HepG2 (cell line): Measurements from ENCODE around the gene NOB1. TPM values are rescaled to one million over a fixed set of nuclear protein-coding genes. Genes with fewer than 3 reads are reported as not detected.

ENCODE experiments used
- ADNP ChIP-seq: sonication (generic); formaldehyde crosslinking; IDR thresholded peaks from 2 replicates; pipeline ENCODE4 v1.4.0; 2020; ENCODE audit warnings: missing genetic modification reagents
- AGO2 ChIP-seq: fragments of 200-400 bp; formaldehyde crosslinking; optimal IDR thresholded peaks from 2 replicates; pipeline ENCODE3; 2017; ENCODE audit warnings: mild to moderate bottlenecking, low read depth, low read length, moderate library complexity
- ATF2 ChIP-seq: sonication (generic); formaldehyde crosslinking; IDR thresholded peaks from 2 replicates; pipeline ENCODE4 v1.4.0; 2020; ENCODE audit warnings: missing genetic modification reagents
- CAMTA2 ChIP-seq: sonication (generic); formaldehyde crosslinking; IDR thresholded peaks from 2 replicates; pipeline ENCODE4 v1.4.0; 2020; ENCODE audit warnings: mild to moderate bottlenecking, missing genetic modification reagents, borderline replicate concordance
- FOXO1 ChIP-seq: sonication (generic); formaldehyde crosslinking; IDR thresholded peaks from 2 replicates; pipeline ENCODE4 v1.4.0; 2020; ENCODE audit warnings: missing genetic modification reagents
- GATAD2A ChIP-seq: IDR thresholded peaks from 2 replicates; pipeline ENCODE4 v1.6.1; 2016
- GPN1 ChIP-seq: sonication (generic); formaldehyde crosslinking; IDR thresholded peaks from 2 replicates; pipeline ENCODE4 v1.5.1; 2020; ENCODE audit warnings: missing genetic modification reagents, borderline replicate concordance
- IRX3 ChIP-seq: sonication (generic); formaldehyde crosslinking; IDR thresholded peaks from 2 replicates; pipeline ENCODE4 v1.8.1; 2023; ENCODE audit warnings: mild to moderate bottlenecking, low read depth, missing genetic modification reagents, borderline replicate concordance
- JUND ChIP-seq: sonication (generic); formaldehyde crosslinking; IDR thresholded peaks from 2 replicates; pipeline ENCODE4 v1.8.0; 2022; ENCODE audit warnings: mild to moderate bottlenecking, missing genetic modification reagents
- KDM2A ChIP-seq: sonication (generic); formaldehyde crosslinking; IDR thresholded peaks from 2 replicates; pipeline ENCODE4 v1.4.0; 2020; ENCODE audit warnings: low read depth, missing genetic modification reagents, borderline replicate concordance
- MED13 ChIP-seq: sonication (generic); formaldehyde crosslinking; IDR thresholded peaks from 2 replicates; pipeline ENCODE4 v1.5.0; 2020; ENCODE audit warnings: missing genetic modification reagents
- POGZ ChIP-seq: sonication (generic); formaldehyde crosslinking; IDR thresholded peaks from 2 replicates; pipeline ENCODE4 v1.4.0; 2020; ENCODE audit warnings: mild to moderate bottlenecking, missing genetic modification reagents
- RNF2 ChIP-seq: fragments of 450-650 bp; conservative IDR thresholded peaks from 2 replicates; pipeline ENCODE4 v1.6.1; 2016; ENCODE audit warnings: low read depth
- SAP130 ChIP-seq: IDR thresholded peaks from 2 replicates; pipeline ENCODE4 v1.6.1; 2016; ENCODE audit warnings: low read depth
- SP5 ChIP-seq: IDR thresholded peaks from 2 replicates; pipeline ENCODE4 v1.6.1; 2016; ENCODE audit warnings: low read depth, borderline replicate concordance
- ZFP1 ChIP-seq: IDR thresholded peaks from 2 replicates; pipeline ENCODE4 v1.6.1; 2016
- ZNF180 ChIP-seq: sonication (generic); formaldehyde crosslinking; IDR thresholded peaks from 2 replicates; pipeline ENCODE4 v1.4.0; 2020; ENCODE audit warnings: low read depth, missing genetic modification reagents, borderline replicate concordance
- ZNF609 ChIP-seq: sonication (generic); formaldehyde crosslinking; IDR thresholded peaks from 2 replicates; pipeline ENCODE4 v1.4.0; 2020; ENCODE audit warnings: mild to moderate bottlenecking, missing genetic modification reagents, borderline replicate concordance
- ZNF792 ChIP-seq: IDR thresholded peaks from 2 replicates; pipeline ENCODE4 v1.6.1; 2016
- ZNF850 ChIP-seq: sonication (generic); formaldehyde crosslinking; conservative IDR thresholded peaks from 2 replicates; pipeline ENCODE4 v1.9.0; 2021; ENCODE audit warnings: mild to moderate bottlenecking, missing genetic modification reagents
- polyA plus RNA-seq, 8 experiments: library from polyadenylated mRNA; depleted of rRNA in 3 of 8; stranded (reverse) in 7 of 8; unstranded in 1 of 8; fragments of >200 nt; fragmentation: Illumina TruSeq in 4 of 8; extraction: Trizol in 4 of 8; gene quantifications; 2 replicates each; pipeline versions ENCODE4 v1.2.1 to v1.2.3, GENCODE V29; 2011 to 2016; ENCODE audit warnings: low read depth in 4 of 8, missing spikeins in 1 of 8, mixed read lengths in 1 of 8; ENCODE audit not compliant: insufficient read depth in 1 of 8
- total RNA-seq, 5 experiments: library from RNA; depleted of rRNA; stranded (reverse); fragments of >200 nt; fragmentation: Illumina TruSeq; extraction: Trizol; gene quantifications; 2 replicates each; pipeline ENCODE4 v1.2.3, GENCODE V29; 2016; ENCODE audit warnings: low read depth in 1 of 5
- TF ChIP-seq, protein P1 (sequence below): sonication (generic); formaldehyde crosslinking; IDR thresholded peaks from 2 replicates; pipeline ENCODE4 v1.4.0; 2020; ENCODE audit warnings: missing genetic modification reagents

The NOB1 gene
- total and polyA plus RNA-seq, 2 of the 13 experiments (the other 11 are each of a cell fraction or from before 2014, with no cell fraction given) = 47.1 to 162 TPM

DNA sequence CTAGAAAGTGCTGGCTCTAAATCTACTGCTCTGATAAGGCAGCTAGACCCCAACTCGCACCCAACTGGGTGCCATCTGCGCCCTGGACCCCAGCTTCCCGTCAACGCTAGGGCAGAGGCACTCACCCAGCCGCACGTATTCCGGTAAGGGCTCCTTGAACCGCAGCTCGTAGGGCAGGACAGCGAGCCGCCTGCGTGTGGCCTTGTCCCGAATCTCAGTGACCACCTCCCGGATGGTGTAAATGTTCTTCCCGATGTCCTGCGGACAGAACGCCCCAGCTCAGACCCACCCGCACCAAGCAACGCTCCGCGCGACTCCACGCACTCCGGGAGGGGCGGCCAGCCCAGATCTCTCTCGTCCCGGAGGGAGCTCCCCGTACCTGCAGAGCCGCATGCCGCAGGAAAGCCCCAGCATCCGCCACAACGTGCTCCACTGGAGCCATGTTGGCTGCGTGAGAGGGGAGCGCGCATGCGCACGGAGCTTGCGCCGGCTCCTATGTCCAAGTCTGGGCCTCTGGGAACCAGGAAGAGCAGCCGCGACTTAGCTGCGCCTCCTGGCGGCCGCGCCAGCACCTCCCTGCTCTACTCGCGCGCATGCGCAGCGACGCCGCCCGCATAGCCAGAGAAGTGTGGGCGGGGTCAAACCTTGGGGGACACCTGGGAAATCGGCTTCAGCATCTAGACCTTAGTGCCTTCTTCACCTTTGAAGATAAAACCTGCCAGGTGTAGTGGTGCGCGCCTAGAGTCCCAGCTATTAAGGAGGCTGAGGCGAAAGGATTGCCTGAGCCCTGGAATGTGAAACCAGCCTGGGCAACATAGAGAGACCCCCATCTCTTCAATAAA is at the start of gene NOB1 (continued):
- no peak for TF ChIP-seq ZNF609 (CRISPR knock-in tag)
- no peak; the same call in 1 of the 2 replicates for TF ChIP-seq RNF2
- peak; percentile 73; the same call in 1 of the 2 replicates for TF ChIP-seq SP5 (CRISPR knock-in tag)
- peak; percentile 96 for TF ChIP-seq SAP130 (CRISPR knock-in tag)
- peak; percentile 92; the same call in 1 of the 2 replicates for TF ChIP-seq GPN1 (CRISPR knock-in tag)
- no peak for TF ChIP-seq ZNF850 (CRISPR knock-in tag)
- TF ChIP-seq KDM2A (CRISPR knock-in tag) = peak; percentile 98
- TF ChIP-seq, protein P1, sequence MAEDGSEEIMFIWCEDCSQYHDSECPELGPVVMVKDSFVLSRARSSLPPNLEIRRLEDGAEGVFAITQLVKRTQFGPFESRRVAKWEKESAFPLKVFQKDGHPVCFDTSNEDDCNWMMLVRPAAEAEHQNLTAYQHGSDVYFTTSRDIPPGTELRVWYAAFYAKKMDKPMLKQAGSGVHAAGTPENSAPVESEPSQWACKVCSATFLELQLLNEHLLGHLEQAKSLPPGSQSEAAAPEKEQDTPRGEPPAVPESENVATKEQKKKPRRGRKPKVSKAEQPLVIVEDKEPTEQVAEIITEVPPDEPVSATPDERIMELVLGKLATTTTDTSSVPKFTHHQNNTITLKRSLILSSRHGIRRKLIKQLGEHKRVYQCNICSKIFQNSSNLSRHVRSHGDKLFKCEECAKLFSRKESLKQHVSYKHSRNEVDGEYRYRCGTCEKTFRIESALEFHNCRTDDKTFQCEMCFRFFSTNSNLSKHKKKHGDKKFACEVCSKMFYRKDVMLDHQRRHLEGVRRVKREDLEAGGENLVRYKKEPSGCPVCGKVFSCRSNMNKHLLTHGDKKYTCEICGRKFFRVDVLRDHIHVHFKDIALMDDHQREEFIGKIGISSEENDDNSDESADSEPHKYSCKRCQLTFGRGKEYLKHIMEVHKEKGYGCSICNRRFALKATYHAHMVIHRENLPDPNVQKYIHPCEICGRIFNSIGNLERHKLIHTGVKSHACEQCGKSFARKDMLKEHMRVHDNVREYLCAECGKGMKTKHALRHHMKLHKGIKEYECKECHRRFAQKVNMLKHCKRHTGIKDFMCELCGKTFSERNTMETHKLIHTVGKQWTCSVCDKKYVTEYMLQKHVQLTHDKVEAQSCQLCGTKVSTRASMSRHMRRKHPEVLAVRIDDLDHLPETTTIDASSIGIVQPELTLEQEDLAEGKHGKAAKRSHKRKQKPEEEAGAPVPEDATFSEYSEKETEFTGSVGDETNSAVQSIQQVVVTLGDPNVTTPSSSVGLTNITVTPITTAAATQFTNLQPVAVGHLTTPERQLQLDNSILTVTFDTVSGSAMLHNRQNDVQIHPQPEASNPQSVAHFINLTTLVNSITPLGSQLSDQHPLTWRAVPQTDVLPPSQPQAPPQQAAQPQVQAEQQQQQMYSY (CRISPR knock-in tag) = 0 out of 2 replicates have a peak, but pooled peaks have one; percentile 51
- TF ChIP-seq FOXO1 (CRISPR knock-in tag) = peak; percentile 68; the same call in 1 of the 2 replicates
- TF ChIP-seq ADNP (CRISPR knock-in tag) = no peak
- TF ChIP-seq ATF2 (CRISPR knock-in tag) = peak; percentile 89
- peak; percentile 91 for TF ChIP-seq AGO2
- peak; percentile 76; the same call in 1 of the 2 replicates for TF ChIP-seq JUND (CRISPR knock-in tag)
- no peak; the same call in 1 of the 2 replicates for TF ChIP-seq ZFP1 (CRISPR knock-in tag)
- peak; percentile 95; the same call in 1 of the 2 replicates for TF ChIP-seq ZNF792 (CRISPR knock-in tag)
- TF ChIP-seq ZNF180 = peak; percentile 26; the same call in 1 of the 2 replicates
- TF ChIP-seq GATAD2A (CRISPR knock-in tag) = peak; percentile 73
- TF ChIP-seq CAMTA2 = peak; percentile 98
- peak; percentile 93; the same call in 1 of the 2 replicates for TF ChIP-seq IRX3 (CRISPR knock-in tag)
- TF ChIP-seq POGZ (CRISPR knock-in tag) = peak; percentile 90
- TF ChIP-seq MED13 = no peak; the same call in 1 of the 2 replicates
